ENCODE data around the gene AFP. TPM values are rescaled to one million over a fixed set of nuclear protein-coding genes. Genes with fewer than 3 reads are reported as not detected.

The AFP gene
- total RNA-seq, 1 experiment from 2014 or later = 4.9 TPM

DNA sequence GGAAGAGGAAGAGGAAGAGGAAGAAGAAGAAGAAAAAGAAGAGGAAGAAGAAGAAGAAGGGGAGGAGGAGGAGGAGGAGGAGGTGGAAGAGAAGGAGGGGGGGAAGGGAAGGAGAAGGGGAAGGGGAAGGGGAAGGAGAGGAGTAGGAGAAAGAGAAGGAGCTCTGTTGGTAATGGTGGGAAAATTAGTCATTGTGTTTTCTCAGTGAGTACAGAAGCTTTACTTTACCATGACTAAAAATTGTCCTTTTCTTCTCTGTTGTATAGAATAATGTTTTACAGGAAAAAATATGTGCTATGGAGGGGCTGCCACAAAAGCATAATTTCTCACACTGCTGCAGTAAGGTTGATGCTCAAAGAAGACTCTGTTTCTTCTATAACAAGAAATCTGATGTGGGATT lies 49.6 kb downstream of the AFP start:
- no peak overlapping the region for H3K14ac ChIP-seq (ENCODE audit: insufficient read depth, low read length)
- H3K56ac ChIP-seq (ENCODE audit: insufficient read length, low read depth, low read length) = no peak overlapping the region
- H2AFZ ChIP-seq (ENCODE audit: low read length) = no peak overlapping the region
- H2BK15ac ChIP-seq (ENCODE audit: low read depth, low read length) = no peak overlapping the region
- H3K27me3 Mint-ChIP-seq (ENCODE audit: low read depth) = no peaks in the 10 kb centered on the region
- H3K4me1 Mint-ChIP-seq = peaks cover 13 to 21% of the 10 kb centered on the region in 2 experiments
- no peaks in the 10 kb centered on the region for H3K79me1 ChIP-seq (ENCODE audit: insufficient read depth, low read depth, low read length, poor library complexity, severe bottlenecking)
- H4K91ac ChIP-seq (ENCODE audit: insufficient read length, low read depth, low read length) = no peak overlapping the region
- no peak overlapping the region for H3K4me2 ChIP-seq (ENCODE audit: insufficient read depth, insufficient read length, low read length)
- H2AK5ac ChIP-seq (ENCODE audit: insufficient read length, low read length) = no peak overlapping the region
- no peaks in the 10 kb centered on the region for H3K23me2 ChIP-seq (ENCODE audit: insufficient read length, low read depth, low read length, poor library complexity, severe bottlenecking)
- TF ChIP-seq, protein P1, sequence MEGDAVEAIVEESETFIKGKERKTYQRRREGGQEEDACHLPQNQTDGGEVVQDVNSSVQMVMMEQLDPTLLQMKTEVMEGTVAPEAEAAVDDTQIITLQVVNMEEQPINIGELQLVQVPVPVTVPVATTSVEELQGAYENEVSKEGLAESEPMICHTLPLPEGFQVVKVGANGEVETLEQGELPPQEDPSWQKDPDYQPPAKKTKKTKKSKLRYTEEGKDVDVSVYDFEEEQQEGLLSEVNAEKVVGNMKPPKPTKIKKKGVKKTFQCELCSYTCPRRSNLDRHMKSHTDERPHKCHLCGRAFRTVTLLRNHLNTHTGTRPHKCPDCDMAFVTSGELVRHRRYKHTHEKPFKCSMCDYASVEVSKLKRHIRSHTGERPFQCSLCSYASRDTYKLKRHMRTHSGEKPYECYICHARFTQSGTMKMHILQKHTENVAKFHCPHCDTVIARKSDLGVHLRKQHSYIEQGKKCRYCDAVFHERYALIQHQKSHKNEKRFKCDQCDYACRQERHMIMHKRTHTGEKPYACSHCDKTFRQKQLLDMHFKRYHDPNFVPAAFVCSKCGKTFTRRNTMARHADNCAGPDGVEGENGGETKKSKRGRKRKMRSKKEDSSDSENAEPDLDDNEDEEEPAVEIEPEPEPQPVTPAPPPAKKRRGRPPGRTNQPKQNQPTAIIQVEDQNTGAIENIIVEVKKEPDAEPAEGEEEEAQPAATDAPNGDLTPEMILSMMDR (conservative IDR thresholded peaks at IDR 0.05) = no peak
- H3K9me3 ChIP-seq (ENCODE audit: control insufficient read depth, low read depth, low read length) = no peaks in the 10 kb centered on the region
- H2BK20ac ChIP-seq (ENCODE audit: low read depth, low read length, poor library complexity, severe bottlenecking) = no peak overlapping the region
- no peak overlapping the region for H3K27ac Mint-ChIP-seq
- no peak overlapping the region for H3K4me3 Mint-ChIP-seq
- H2BK12ac ChIP-seq (ENCODE audit: insufficient read length, low read depth, low read length) = no peak overlapping the region
- H4K20me1 ChIP-seq (ENCODE audit: control insufficient read depth, insufficient read depth, insufficient read length) = no peaks in the 10 kb centered on the region
- no peaks in the 10 kb centered on the region for H3K9me3 Mint-ChIP-seq
- DNase-seq = no peak
- no peak overlapping the region for H3K27ac ChIP-seq (ENCODE audit: insufficient read length, low read depth, low read length)
- H3T11ph ChIP-seq (ENCODE audit: low read length) = no peak overlapping the region
- no peak overlapping the region for H2BK5ac ChIP-seq (ENCODE audit: insufficient read length, low read length)
- H3K36me3 Mint-ChIP-seq (ENCODE audit: insufficient read depth in 1 of 3, low read depth in 3 of 3) = no peaks in the 10 kb centered on the region
- no peak overlapping the region for H4K8ac ChIP-seq (replicated peaks; ENCODE audit: insufficient read length, low read depth, low read length)
- H3K27me3 ChIP-seq (ENCODE audit: insufficient read depth, low read length) = no peaks in the 10 kb centered on the region
- no peak overlapping the region for H4K5ac ChIP-seq (ENCODE audit: insufficient read length, low read depth, low read length)
- peaks cover 4% of the 10 kb centered on the region; the same call in 1 of the 2 replicates for H3K4me1 ChIP-seq (ENCODE audit: insufficient read depth, low read length)
- no peak overlapping the region for H3K18ac ChIP-seq (ENCODE audit: insufficient read length, low read depth, low read length)
- no peak overlapping the region for H3K9ac ChIP-seq (ENCODE audit: extremely low read depth, insufficient read length, low read length)
- H3K79me2 ChIP-seq (ENCODE audit: insufficient read depth, low read length) = no peaks in the 10 kb centered on the region
- no peak overlapping the region for H3K4ac ChIP-seq (ENCODE audit: low read depth, low read length)
- H2BK120ac ChIP-seq (ENCODE audit: low read depth, low read length, poor library complexity, severe bottlenecking) = no peak overlapping the region
- H3K23ac ChIP-seq (ENCODE audit: insufficient read length, low read depth, low read length) = no peak overlapping the region
